SU-DHL-6 (cell line): ENCODE results near the gene PTPRCAP.

Experiments used
- CTCF ChIP-seq: fragments of 200-600 bp; sonication (generic); IDR thresholded peaks from one replicate; pipeline ENCODE4 v1.5.1; 2017; ENCODE audit warnings: antibody characterized with exemption, mild to moderate bottlenecking, low read length, moderate library complexity; ENCODE audit not compliant: insufficient read depth, poor library complexity, severe bottlenecking
- EZH2phosphoT487 ChIP-seq: fragments of 200-600 bp; sonication (generic), shearing (Covaris generic); conservative IDR thresholded peaks from 2 replicates; pipeline ENCODE4 v1.6.1; 2018; ENCODE audit warnings: mild to moderate bottlenecking, antibody characterized with exemption, low read length, moderate library complexity, mixed read lengths

DNA sequence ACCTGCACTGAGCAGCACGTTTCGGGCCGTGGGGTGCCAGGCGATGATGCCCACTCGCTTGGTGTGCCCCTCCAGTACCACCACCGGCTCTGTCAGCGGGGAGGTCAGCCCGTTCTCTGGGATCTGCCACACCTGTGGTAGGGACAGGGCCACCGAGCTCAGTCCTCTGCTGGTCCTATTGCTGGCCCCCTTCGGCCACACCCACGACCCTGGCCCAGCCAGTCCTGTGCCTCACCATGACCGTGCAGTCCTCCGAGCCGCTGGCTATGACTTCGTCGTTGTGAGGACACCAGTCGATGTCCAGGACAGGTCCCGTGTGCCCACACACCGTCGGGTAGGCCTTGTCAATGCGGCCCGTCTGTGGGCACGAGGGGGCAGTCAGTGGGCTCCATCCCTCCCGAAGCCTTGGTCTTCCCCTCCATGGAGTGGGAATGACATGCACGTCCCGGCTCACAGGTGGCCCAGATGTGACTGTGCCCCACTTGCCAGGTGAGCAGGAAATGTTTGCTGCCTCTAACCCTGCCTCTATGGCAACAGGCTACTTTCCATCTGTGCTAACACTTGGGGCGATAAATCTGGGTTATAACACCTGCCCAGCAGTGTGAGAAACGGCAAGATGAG, 4.4 kb upstream of the PTPRCAP start:
- TF ChIP-seq CTCF (no peak), EZH2phosphoT487 (no peak)
